Measurements from ENCODE around the gene TNFAIP6. TPM values are rescaled to one million over a fixed set of nuclear protein-coding genes. Genes with fewer than 3 reads are reported as not detected.

Gene TNFAIP6
- polyA plus RNA-seq, 1 of the 3 experiments (the other 2 are of a cell fraction), result 0.58 TPM

GRCh38 chr2:151336863-151337371 lies 20.5 kb upstream of the TNFAIP6 start:
- TF ChIP-seq ZBTB33 (IDR thresholded peaks at IDR 0.05; ENCODE audit: borderline replicate concordance, low read depth) (no peak), MXI1 (IDR thresholded peaks at IDR 0.05; ENCODE audit: low read depth, low read length) (no peak), FOXJ3 (CRISPR knock-in tag; IDR thresholded peaks at IDR 0.05) (no peak), JUND (IDR thresholded peaks at IDR 0.05) (no peak), RXRA (IDR thresholded peaks at IDR 0.05; ENCODE audit: borderline replicate concordance, low read depth) (no peak), SMC3 (IDR thresholded peaks at IDR 0.05; ENCODE audit: low read depth, low read length) (no peak), POLR2AphosphoS5 (IDR thresholded peaks at IDR 0.05; ENCODE audit: low read depth, low read length) (no peak), EZH2phosphoT487 (IDR thresholded peaks at IDR 0.05; ENCODE audit: borderline replicate concordance, low read depth) (no peak), RAD21 (IDR thresholded peaks at IDR 0.05; ENCODE audit: low read length) (no peak), YY1 (IDR thresholded peaks at IDR 0.05; ENCODE audit: low read depth) (no peak), FOXM1 (IDR thresholded peaks at IDR 0.05; ENCODE audit: low read depth) (no peak), SIN3A (IDR thresholded peaks at IDR 0.05; ENCODE audit: borderline replicate concordance, low read depth, low read length) (no peak), GATA2 (CRISPR knock-in tag; IDR thresholded peaks at IDR 0.05) (no peak), NRF1 (IDR thresholded peaks at IDR 0.05; ENCODE audit: low read depth, low read length) (no peak), TEAD4 (IDR thresholded peaks at IDR 0.05; ENCODE audit: borderline replicate concordance, insufficient read depth) (no peak)
- TF ChIP-seq, protein P1, sequence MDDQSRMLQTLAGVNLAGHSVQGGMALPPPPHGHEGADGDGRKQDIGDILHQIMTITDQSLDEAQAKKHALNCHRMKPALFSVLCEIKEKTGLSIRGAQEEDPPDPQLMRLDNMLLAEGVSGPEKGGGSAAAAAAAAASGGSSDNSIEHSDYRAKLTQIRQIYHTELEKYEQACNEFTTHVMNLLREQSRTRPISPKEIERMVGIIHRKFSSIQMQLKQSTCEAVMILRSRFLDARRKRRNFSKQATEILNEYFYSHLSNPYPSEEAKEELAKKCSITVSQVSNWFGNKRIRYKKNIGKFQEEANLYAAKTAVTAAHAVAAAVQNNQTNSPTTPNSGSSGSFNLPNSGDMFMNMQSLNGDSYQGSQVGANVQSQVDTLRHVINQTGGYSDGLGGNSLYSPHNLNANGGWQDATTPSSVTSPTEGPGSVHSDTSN (IDR thresholded peaks at IDR 0.05), result no peak
- peaks cover 14% of the 10 kb centered on the region for H3F3A ChIP-seq (replicated peaks; ENCODE audit: insufficient read depth)
- H3K27me3 ChIP-seq (ENCODE audit: insufficient read depth), result no peaks in the 10 kb centered on the region
- no peaks in the 10 kb centered on the region for H4K20me1 ChIP-seq (ENCODE audit: insufficient read depth)
- ChIA-PET CTCF (interaction anchor here (0.6 to 1.3 kb wide), 2 partner anchors 13 to 98 kb away, joined by 3 to 4 read pairs; no protein-coding TSS in a partner anchor), POLR2A (no interaction called here)
- H3K9me3 ChIP-seq, result no peaks in the 10 kb centered on the region
- H3K27ac ChIP-seq (ENCODE audit: low read depth in 2 of 2, low read length in 1 of 2), result no peak overlapping the region
- no peak overlapping the region for H3K4me3 ChIP-seq (ENCODE audit: low read depth in 2 of 2, low read length in 1 of 2)
- no peak overlapping the region for H3K9ac ChIP-seq
- no peaks in the 10 kb centered on the region for H3K9me2 ChIP-seq
- no peak overlapping the region for H3K4me2 ChIP-seq
- no peak overlapping the region for H2AFZ ChIP-seq (ENCODE audit: low read depth)
- no peaks in the 10 kb centered on the region for H3K36me3 ChIP-seq (replicated peaks in 1 of 2; ENCODE audit: control insufficient read depth in 1 of 2, insufficient read depth in 2 of 2, low read length in 1 of 2)
- peak; percentile 32 for DNase-seq
- no peaks in the 10 kb centered on the region for H3K79me2 ChIP-seq (ENCODE audit: insufficient read depth)
- WGBS (ENCODE audit: low lambda C conversion rate), result 92% methylated on average over 2 of the region's 2 CpGs
- peaks cover 7 to 27% of the 10 kb centered on the region in 2 experiments for H3K4me1 ChIP-seq (ENCODE audit: control insufficient read depth in 1 of 2, insufficient read depth in 2 of 2, low read depth in 1 of 2, low read length in 1 of 2)

DNA sequence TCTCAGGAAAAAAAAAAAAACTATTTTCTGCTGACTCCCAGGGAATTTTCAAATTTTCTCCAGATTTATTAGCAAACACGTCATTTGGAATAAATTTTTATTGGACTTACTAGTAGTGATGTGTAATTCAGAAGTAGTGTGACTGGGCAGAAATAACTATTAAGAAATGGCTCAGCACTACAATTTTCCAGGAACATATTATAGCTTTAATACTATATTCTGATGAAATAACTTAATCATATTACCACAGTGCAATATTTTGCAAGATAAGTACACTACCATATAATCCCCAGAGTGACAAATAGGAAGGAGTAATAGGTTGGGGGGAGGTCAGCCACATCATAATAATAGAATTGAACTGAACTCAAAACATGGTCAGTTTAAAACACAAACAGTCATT lies 19.7 kb upstream of the TNFAIP6 start:
- 95% methylated on average over 1 of the region's 1 CpG for WGBS (ENCODE audit: low lambda C conversion rate)
- POLR2A ChIA-PET, result no interaction called here
- DNase-seq, result no peak
- no peak for TF ChIP-seq FOSL2 (IDR thresholded peaks at IDR 0.05; ENCODE audit: borderline replicate concordance, low read depth)
- no peak for TF ChIP-seq USF2 (IDR thresholded peaks at IDR 0.05; ENCODE audit: borderline replicate concordance, low read depth, low read length)
- no peak for TF ChIP-seq EZH2phosphoT487 (IDR thresholded peaks at IDR 0.05; ENCODE audit: borderline replicate concordance, low read depth)
- TF ChIP-seq RXRA (IDR thresholded peaks at IDR 0.05; ENCODE audit: borderline replicate concordance, low read depth), result no peak
- TF ChIP-seq, protein P2, sequence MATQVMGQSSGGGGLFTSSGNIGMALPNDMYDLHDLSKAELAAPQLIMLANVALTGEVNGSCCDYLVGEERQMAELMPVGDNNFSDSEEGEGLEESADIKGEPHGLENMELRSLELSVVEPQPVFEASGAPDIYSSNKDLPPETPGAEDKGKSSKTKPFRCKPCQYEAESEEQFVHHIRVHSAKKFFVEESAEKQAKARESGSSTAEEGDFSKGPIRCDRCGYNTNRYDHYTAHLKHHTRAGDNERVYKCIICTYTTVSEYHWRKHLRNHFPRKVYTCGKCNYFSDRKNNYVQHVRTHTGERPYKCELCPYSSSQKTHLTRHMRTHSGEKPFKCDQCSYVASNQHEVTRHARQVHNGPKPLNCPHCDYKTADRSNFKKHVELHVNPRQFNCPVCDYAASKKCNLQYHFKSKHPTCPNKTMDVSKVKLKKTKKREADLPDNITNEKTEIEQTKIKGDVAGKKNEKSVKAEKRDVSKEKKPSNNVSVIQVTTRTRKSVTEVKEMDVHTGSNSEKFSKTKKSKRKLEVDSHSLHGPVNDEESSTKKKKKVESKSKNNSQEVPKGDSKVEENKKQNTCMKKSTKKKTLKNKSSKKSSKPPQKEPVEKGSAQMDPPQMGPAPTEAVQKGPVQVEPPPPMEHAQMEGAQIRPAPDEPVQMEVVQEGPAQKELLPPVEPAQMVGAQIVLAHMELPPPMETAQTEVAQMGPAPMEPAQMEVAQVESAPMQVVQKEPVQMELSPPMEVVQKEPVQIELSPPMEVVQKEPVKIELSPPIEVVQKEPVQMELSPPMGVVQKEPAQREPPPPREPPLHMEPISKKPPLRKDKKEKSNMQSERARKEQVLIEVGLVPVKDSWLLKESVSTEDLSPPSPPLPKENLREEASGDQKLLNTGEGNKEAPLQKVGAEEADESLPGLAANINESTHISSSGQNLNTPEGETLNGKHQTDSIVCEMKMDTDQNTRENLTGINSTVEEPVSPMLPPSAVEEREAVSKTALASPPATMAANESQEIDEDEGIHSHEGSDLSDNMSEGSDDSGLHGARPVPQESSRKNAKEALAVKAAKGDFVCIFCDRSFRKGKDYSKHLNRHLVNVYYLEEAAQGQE (IDR thresholded peaks at IDR 0.05; ENCODE audit: low read depth, low read length), result no peak
- TF ChIP-seq NFIC (IDR thresholded peaks at IDR 0.05; ENCODE audit: borderline replicate concordance), result no peak

More for the DNA sequence above, 19.7 kb upstream of the TNFAIP6 start:
- H3F3A ChIP-seq (replicated peaks; ENCODE audit: insufficient read depth), result peaks cover 14% of the 10 kb centered on the region
- no peak overlapping the region for H3K4me3 ChIP-seq (ENCODE audit: low read depth in 2 of 2, low read length in 1 of 2)
- no peak overlapping the region for H3K9ac ChIP-seq
- H3K36me3 ChIP-seq (replicated peaks in 1 of 2; ENCODE audit: control insufficient read depth in 1 of 2, insufficient read depth in 2 of 2, low read length in 1 of 2), result no peaks in the 10 kb centered on the region
- H3K4me2 ChIP-seq, result no peak overlapping the region
- H3K4me1 ChIP-seq (ENCODE audit: control insufficient read depth in 1 of 2, insufficient read depth in 2 of 2, low read depth in 1 of 2, low read length in 1 of 2), result peaks cover 7 to 27% of the 10 kb centered on the region in 2 experiments
- CTCF ChIA-PET, result interaction anchor here (1.3 kb wide), 1 partner anchor 99 kb away, joined by 4 read pairs; no protein-coding TSS in a partner anchor
- no peak overlapping the region for H2AFZ ChIP-seq (ENCODE audit: low read depth)
- no peaks in the 10 kb centered on the region for H3K9me3 ChIP-seq
- H3K27me3 ChIP-seq (ENCODE audit: insufficient read depth), result no peaks in the 10 kb centered on the region
- H3K9me2 ChIP-seq, result no peaks in the 10 kb centered on the region
- no peaks in the 10 kb centered on the region for H3K79me2 ChIP-seq (ENCODE audit: insufficient read depth)
- no peak overlapping the region for H3K27ac ChIP-seq (ENCODE audit: low read depth in 2 of 2, low read length in 1 of 2)
- no peaks in the 10 kb centered on the region for H4K20me1 ChIP-seq (ENCODE audit: insufficient read depth)

Measured in SK-N-SH (cell line).